ENCODE measurements around the gene TM9SF4.

TM9SF4 gene

GRCh38 chr20:32152421-32153155, 43.1 kb downstream of the TM9SF4 start:
- Histone ChIP-seq H3K4me3 (ENCODE audit: low read depth in 1 of 5, low read length in 5 of 5) (no peak overlapping the region), H3K9me3 (ENCODE audit: control insufficient read depth in 5 of 5, low read length in 5 of 5) (no peaks in the 10 kb centered on the region), H3K27ac (ENCODE audit: low read depth, low read length) (peak overlapping the region; percentile 41), H3K27me3 (ENCODE audit: control insufficient read depth in 5 of 5, insufficient read depth in 4 of 5, low read length in 5 of 5) (peaks cover 0 to 4% (median 0%) of the 10 kb centered on the region in 5 donors), H3K36me3 (ENCODE audit: control insufficient read depth in 5 of 5, insufficient read depth in 5 of 5, low read length in 5 of 5) (peaks cover 2 to 64% (median 59%) of the 10 kb centered on the region in 5 donors), H3K4me1 (ENCODE audit: control insufficient read depth in 5 of 5, insufficient read depth in 5 of 5, low read length in 5 of 5) (peaks cover 11 to 24% (median 13%) of the 10 kb centered on the region in 5 donors), H3K9ac (ENCODE audit: low read length in 5 of 5) (peak overlapping the region in 1 of 5 donors; percentile 35)

GRCh38 chr20:32153156-32153665, 43.7 kb downstream of the TM9SF4 start:
- Histone ChIP-seq H3K4me3 (ENCODE audit: low read depth in 1 of 5, low read length in 5 of 5) (no peak overlapping the region), H3K27me3 (ENCODE audit: control insufficient read depth in 5 of 5, insufficient read depth in 4 of 5, low read length in 5 of 5) (peaks cover 0 to 4% (median 0%) of the 10 kb centered on the region in 5 donors), H3K4me1 (ENCODE audit: control insufficient read depth in 5 of 5, insufficient read depth in 5 of 5, low read length in 5 of 5) (peaks cover 11 to 24% (median 13%) of the 10 kb centered on the region in 5 donors), H3K27ac (ENCODE audit: low read depth, low read length) (peak overlapping the region; percentile 41), H3K9me3 (ENCODE audit: control insufficient read depth in 5 of 5, low read length in 5 of 5) (no peaks in the 10 kb centered on the region), H3K36me3 (ENCODE audit: control insufficient read depth in 5 of 5, insufficient read depth in 5 of 5, low read length in 5 of 5) (peaks cover under 1 to 65% (median 63%) of the 10 kb centered on the region in 5 donors), H3K9ac (ENCODE audit: low read length in 5 of 5) (no peak overlapping the region)

- Histone ChIP-seq H3K27ac (ENCODE audit: low read depth, low read length) (no peak overlapping the region), H3K4me1 (ENCODE audit: control insufficient read depth in 5 of 5, insufficient read depth in 5 of 5, low read length in 5 of 5) (peaks cover 11 to 24% (median 13%) of the 10 kb centered on the region in 5 donors), H3K36me3 (ENCODE audit: control insufficient read depth in 5 of 5, insufficient read depth in 5 of 5, low read length in 5 of 5) (peaks cover 0 to 68% (median 65%) of the 10 kb centered on the region in 5 donors), H3K9ac (ENCODE audit: low read length in 5 of 5) (no peak overlapping the region), H3K9me3 (ENCODE audit: control insufficient read depth in 5 of 5, low read length in 5 of 5) (no peaks in the 10 kb centered on the region), H3K27me3 (ENCODE audit: control insufficient read depth in 5 of 5, insufficient read depth in 4 of 5, low read length in 5 of 5) (peaks cover 0 to 4% (median 0%) of the 10 kb centered on the region in 5 donors), H3K4me3 (ENCODE audit: low read depth in 1 of 5, low read length in 5 of 5) (no peak overlapping the region)
Measured at GRCh38 chr20:32153771-32154170, 44.3 kb downstream of the TM9SF4 start.

GRCh38 chr20:32155017-32155981, 45.8 kb downstream of the TM9SF4 start:
- no peaks in the 10 kb centered on the region for H3K9me3 ChIP-seq (ENCODE audit: control insufficient read depth in 5 of 5, low read length in 5 of 5)
- peak overlapping the region in 2 of 5 donors; percentile 47 to 87 for H3K9ac ChIP-seq (ENCODE audit: low read length in 5 of 5)
- H3K36me3 ChIP-seq (ENCODE audit: control insufficient read depth in 5 of 5, insufficient read depth in 5 of 5, low read length in 5 of 5): peaks cover 0 to 70% (median 65%) of the 10 kb centered on the region in 5 donors
- H3K4me3 ChIP-seq (ENCODE audit: low read depth in 1 of 5, low read length in 5 of 5): no peak overlapping the region
- H3K27ac ChIP-seq (ENCODE audit: low read depth, low read length): peak overlapping the region; percentile 77
- H3K27me3 ChIP-seq (ENCODE audit: control insufficient read depth in 5 of 5, insufficient read depth in 4 of 5, low read length in 5 of 5): peaks cover 0 to 4% (median 0%) of the 10 kb centered on the region in 5 donors
- peaks cover 11 to 24% (median 13%) of the 10 kb centered on the region in 5 donors for H3K4me1 ChIP-seq (ENCODE audit: control insufficient read depth in 5 of 5, insufficient read depth in 5 of 5, low read length in 5 of 5)

- Histone ChIP-seq H3K36me3 (ENCODE audit: control insufficient read depth in 5 of 5, insufficient read depth in 5 of 5, low read length in 5 of 5) (peaks cover 12 to 71% (median 67%) of the 10 kb centered on the region in 5 donors), H3K27ac (ENCODE audit: low read depth, low read length) (no peak overlapping the region), H3K27me3 (ENCODE audit: control insufficient read depth in 5 of 5, insufficient read depth in 4 of 5, low read length in 5 of 5) (peaks cover 0 to 4% (median 0%) of the 10 kb centered on the region in 5 donors), H3K4me3 (ENCODE audit: low read depth in 1 of 5, low read length in 5 of 5) (no peak overlapping the region), H3K9me3 (ENCODE audit: control insufficient read depth in 5 of 5, low read length in 5 of 5) (no peaks in the 10 kb centered on the region), H3K9ac (ENCODE audit: low read length in 5 of 5) (no peak overlapping the region), H3K4me1 (ENCODE audit: control insufficient read depth in 5 of 5, insufficient read depth in 5 of 5, low read length in 5 of 5) (peaks cover 11 to 19% (median 13%) of the 10 kb centered on the region in 5 donors)
Measured at GRCh38 chr20:32157611-32158010, 48.1 kb downstream of the TM9SF4 start.

GRCh38 chr20:32158351-32158750, 48.8 kb downstream of the TM9SF4 start:
- no peak overlapping the region for H3K9ac ChIP-seq (ENCODE audit: low read length in 5 of 5)
- no peak overlapping the region for H3K27ac ChIP-seq (ENCODE audit: low read depth, low read length)
- H3K4me3 ChIP-seq (ENCODE audit: low read depth in 1 of 5, low read length in 5 of 5): no peak overlapping the region
- peaks cover 10 to 14% (median 13%) of the 10 kb centered on the region in 5 donors for H3K4me1 ChIP-seq (ENCODE audit: control insufficient read depth in 5 of 5, insufficient read depth in 5 of 5, low read length in 5 of 5)
- no peaks in the 10 kb centered on the region for H3K9me3 ChIP-seq (ENCODE audit: control insufficient read depth in 5 of 5, low read length in 5 of 5)
- peaks cover 14 to 66% (median 64%) of the 10 kb centered on the region in 5 donors for H3K36me3 ChIP-seq (ENCODE audit: control insufficient read depth in 5 of 5, insufficient read depth in 5 of 5, low read length in 5 of 5)
- peaks cover 0 to 4% (median 0%) of the 10 kb centered on the region in 5 donors for H3K27me3 ChIP-seq (ENCODE audit: control insufficient read depth in 5 of 5, insufficient read depth in 4 of 5, low read length in 5 of 5)

- Histone ChIP-seq H3K36me3 (ENCODE audit: control insufficient read depth in 5 of 5, insufficient read depth in 5 of 5, low read length in 5 of 5) (peaks cover 14 to 62% (median 60%) of the 10 kb centered on the region in 5 donors), H3K9me3 (ENCODE audit: control insufficient read depth in 5 of 5, low read length in 5 of 5) (no peaks in the 10 kb centered on the region), H3K9ac (ENCODE audit: low read length in 5 of 5) (no peak overlapping the region), H3K27me3 (ENCODE audit: control insufficient read depth in 5 of 5, insufficient read depth in 4 of 5, low read length in 5 of 5) (peaks cover 0 to 4% (median 0%) of the 10 kb centered on the region in 5 donors), H3K27ac (ENCODE audit: low read depth, low read length) (no peak overlapping the region), H3K4me3 (ENCODE audit: low read depth in 1 of 5, low read length in 5 of 5) (no peak overlapping the region), H3K4me1 (ENCODE audit: control insufficient read depth in 5 of 5, insufficient read depth in 5 of 5, low read length in 5 of 5) (peaks cover 10 to 14% (median 13%) of the 10 kb centered on the region in 5 donors)
Measured at GRCh38 chr20:32158943-32159660, 49.6 kb downstream of the TM9SF4 start.

GRCh38 chr20:32159766-32160221, 50.3 kb downstream of the TM9SF4 start:
- Histone ChIP-seq H3K9me3 (ENCODE audit: control insufficient read depth in 5 of 5, low read length in 5 of 5) (no peaks in the 10 kb centered on the region), H3K4me1 (ENCODE audit: control insufficient read depth in 5 of 5, insufficient read depth in 5 of 5, low read length in 5 of 5) (peaks cover 8 to 10% (median 10%) of the 10 kb centered on the region in 5 donors), H3K9ac (ENCODE audit: low read length in 5 of 5) (no peak overlapping the region), H3K4me3 (ENCODE audit: low read depth in 1 of 5, low read length in 5 of 5) (no peak overlapping the region), H3K27me3 (ENCODE audit: control insufficient read depth in 5 of 5, insufficient read depth in 4 of 5, low read length in 5 of 5) (peaks cover 0 to 4% (median 0%) of the 10 kb centered on the region in 5 donors), H3K36me3 (ENCODE audit: control insufficient read depth in 5 of 5, insufficient read depth in 5 of 5, low read length in 5 of 5) (peaks cover 14 to 66% (median 64%) of the 10 kb centered on the region in 5 donors), H3K27ac (ENCODE audit: low read depth, low read length) (no peak overlapping the region)

- Histone ChIP-seq H3K27ac (ENCODE audit: low read depth, low read length) (no peak overlapping the region), H3K9me3 (ENCODE audit: control insufficient read depth in 5 of 5, low read length in 5 of 5) (no peaks in the 10 kb centered on the region), H3K4me3 (ENCODE audit: low read depth in 1 of 5, low read length in 5 of 5) (no peak overlapping the region), H3K4me1 (ENCODE audit: control insufficient read depth in 5 of 5, insufficient read depth in 5 of 5, low read length in 5 of 5) (peaks cover 3 to 5% (median 5%) of the 10 kb centered on the region in 5 donors), H3K27me3 (ENCODE audit: control insufficient read depth in 5 of 5, insufficient read depth in 4 of 5, low read length in 5 of 5) (peaks cover 0 to under 1% (median 0%) of the 10 kb centered on the region in 5 donors), H3K36me3 (ENCODE audit: control insufficient read depth in 5 of 5, insufficient read depth in 5 of 5, low read length in 5 of 5) (peaks cover 14 to 72% (median 69%) of the 10 kb centered on the region in 5 donors), H3K9ac (ENCODE audit: low read length in 5 of 5) (no peak overlapping the region)
Measured at GRCh38 chr20:32160341-32160740, 50.8 kb downstream of the TM9SF4 start.

All from subcutaneous abdominal adipose tissue (tissue), 5 donors.